ENCODE results near the gene CLCN1. TPM values are rescaled to one million over a fixed set of nuclear protein-coding genes. Genes with fewer than 3 reads are reported as not detected.

The CLCN1 gene
- total RNA-seq, 1 donor from 2014 or later: not detected

DNA sequence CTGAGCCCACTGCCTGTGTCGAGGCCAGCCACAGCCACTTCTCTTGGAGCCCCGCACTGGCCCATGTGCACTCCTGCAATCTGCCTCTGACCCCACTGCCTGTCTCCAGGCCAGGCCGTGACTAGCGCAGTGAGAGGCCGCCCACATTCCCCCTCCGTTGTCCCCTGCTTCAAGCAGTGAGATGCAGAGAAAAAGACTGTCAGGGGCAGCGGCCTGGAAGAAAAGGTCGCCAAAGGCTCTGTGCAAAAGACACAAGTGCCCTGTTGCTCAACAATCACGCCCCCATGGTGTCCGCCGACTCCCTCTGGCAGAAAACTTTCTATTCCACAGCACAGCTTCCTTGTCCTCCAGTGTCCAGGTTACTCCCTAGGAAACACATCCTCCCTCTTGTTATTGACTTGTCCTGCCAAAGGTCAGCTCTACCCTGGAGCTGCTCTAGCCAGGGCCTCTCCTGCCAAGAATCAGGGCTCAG, 36.7 kb downstream of the CLCN1 start:
- intact Hi-C loops (cut with DNase I): no loop called here
- H3K4me3 ChIP-seq: no peak overlapping the region
- no peaks in the 10 kb centered on the region for H3K27me3 ChIP-seq
- no peaks in the 10 kb centered on the region for H3K9me3 ChIP-seq
- no peak for DNase-seq (ENCODE audit: low spot score in 2 of 2)
- H3K27ac ChIP-seq: no peak overlapping the region
- H3K4me1 ChIP-seq: no peaks in the 10 kb centered on the region
- no peaks in the 10 kb centered on the region for H3K36me3 ChIP-seq
- TF ChIP-seq, protein P1, sequence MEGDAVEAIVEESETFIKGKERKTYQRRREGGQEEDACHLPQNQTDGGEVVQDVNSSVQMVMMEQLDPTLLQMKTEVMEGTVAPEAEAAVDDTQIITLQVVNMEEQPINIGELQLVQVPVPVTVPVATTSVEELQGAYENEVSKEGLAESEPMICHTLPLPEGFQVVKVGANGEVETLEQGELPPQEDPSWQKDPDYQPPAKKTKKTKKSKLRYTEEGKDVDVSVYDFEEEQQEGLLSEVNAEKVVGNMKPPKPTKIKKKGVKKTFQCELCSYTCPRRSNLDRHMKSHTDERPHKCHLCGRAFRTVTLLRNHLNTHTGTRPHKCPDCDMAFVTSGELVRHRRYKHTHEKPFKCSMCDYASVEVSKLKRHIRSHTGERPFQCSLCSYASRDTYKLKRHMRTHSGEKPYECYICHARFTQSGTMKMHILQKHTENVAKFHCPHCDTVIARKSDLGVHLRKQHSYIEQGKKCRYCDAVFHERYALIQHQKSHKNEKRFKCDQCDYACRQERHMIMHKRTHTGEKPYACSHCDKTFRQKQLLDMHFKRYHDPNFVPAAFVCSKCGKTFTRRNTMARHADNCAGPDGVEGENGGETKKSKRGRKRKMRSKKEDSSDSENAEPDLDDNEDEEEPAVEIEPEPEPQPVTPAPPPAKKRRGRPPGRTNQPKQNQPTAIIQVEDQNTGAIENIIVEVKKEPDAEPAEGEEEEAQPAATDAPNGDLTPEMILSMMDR (IDR thresholded peaks at IDR 0.05): no peak

DNA sequence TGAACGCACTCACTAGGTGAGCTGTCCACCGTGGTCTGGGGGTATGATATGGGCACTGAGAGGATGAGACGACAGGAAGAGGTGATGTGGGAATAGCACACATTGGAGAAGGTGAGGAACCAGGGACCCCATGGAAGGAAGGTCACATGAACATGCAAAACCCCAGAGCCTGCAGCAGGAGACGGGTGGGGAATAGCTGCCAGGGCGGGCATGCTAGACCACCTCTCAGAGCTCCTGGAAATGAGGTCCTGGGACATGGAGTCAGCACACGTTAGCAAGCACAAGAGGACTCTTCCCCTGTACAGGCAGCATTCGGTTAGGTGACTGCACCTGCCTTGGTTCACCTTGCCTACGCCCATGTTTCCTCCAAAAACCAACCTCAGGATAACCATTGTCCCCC, 38.5 kb downstream of the CLCN1 start:
- Histone ChIP-seq H3K36me3 (no peaks in the 10 kb centered on the region), H3K4me3 (no peak overlapping the region), H3K27me3 (no peaks in the 10 kb centered on the region), H3K27ac (no peak overlapping the region), H3K9me3 (no peaks in the 10 kb centered on the region), H3K4me1 (no peaks in the 10 kb centered on the region)
- DNase-seq (ENCODE audit: low spot score in 2 of 2): no peak
- intact Hi-C loops (cut with DNase I): no loop called here
- TF ChIP-seq, protein P1 (IDR thresholded peaks at IDR 0.05): no peak

DNA sequence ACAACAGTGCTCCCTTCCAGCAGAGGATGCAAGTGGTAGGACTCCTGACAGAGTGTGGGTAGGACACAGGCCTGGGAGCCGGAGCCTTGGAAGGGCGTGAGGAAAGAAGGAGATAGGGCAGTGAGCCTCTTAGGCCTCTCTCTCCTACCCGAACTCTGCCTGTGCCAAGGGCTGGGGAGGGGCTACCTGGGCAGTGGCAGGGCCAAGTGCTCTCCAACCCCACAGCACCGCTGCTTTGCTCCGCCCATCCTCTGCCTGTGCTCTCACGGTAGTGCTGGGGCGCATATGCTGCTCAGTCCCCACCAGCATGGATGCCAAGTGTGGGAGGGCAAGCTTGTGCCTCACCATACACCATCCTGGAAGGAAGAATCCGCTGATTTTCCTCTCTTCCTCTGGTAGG, 39.1 kb downstream of the CLCN1 start:
- TF ChIP-seq, protein P1 (IDR thresholded peaks at IDR 0.05): no peak
- Histone ChIP-seq H3K27ac (no peak overlapping the region), H3K4me1 (no peaks in the 10 kb centered on the region), H3K27me3 (no peaks in the 10 kb centered on the region), H3K4me3 (no peak overlapping the region), H3K36me3 (no peaks in the 10 kb centered on the region), H3K9me3 (no peaks in the 10 kb centered on the region)
- no peak for DNase-seq (ENCODE audit: low spot score in 2 of 2)
- intact Hi-C loops (cut with DNase I): no loop called here

DNA sequence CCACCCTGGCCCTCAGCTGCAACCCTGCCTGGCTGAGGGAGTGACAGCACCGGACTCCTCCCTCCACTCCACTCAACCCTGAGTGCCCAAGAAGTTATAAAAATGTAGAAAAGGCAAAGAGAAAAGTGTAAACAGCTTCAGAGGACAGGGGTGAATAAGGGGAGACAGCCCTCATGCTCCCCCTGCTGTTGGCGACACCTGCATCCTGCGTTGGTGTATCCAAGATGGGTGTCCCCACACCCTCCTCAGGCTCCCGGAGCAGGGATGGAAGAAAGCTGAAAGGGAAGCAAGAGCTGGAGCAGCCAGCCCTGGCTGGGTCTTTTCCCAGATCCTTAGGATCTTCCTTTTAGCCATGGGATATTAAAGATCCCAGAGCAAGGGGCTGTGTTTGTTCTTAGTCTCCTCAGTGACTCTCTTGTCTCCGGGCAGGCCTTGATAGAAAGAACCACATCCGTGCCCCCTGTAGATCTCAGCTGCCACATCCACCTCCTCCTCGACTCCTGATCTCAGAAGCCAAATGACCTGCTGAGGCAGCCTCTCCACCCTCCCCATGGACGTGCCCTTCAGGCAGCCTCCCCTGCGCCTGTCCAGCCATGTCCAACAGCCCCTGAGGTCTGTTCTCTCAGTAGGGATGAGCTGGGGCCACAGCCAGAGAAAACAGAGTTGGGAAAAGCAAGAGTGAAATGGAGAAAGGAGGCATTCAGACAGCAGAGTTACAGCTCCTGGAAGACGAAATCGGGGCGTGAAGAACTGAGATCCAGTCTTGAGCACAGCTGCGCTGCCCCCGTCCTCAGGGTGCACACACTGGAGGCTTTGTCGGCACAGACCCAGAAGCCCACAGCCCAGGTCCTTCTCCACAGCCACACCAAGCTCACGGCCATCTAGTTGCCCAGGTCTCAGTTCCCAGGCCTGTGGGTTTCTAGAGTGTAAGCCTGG, 39.8 kb downstream of the CLCN1 start:
- H3K9me3 ChIP-seq: no peaks in the 10 kb centered on the region
- DNase-seq (ENCODE audit: low spot score in 2 of 2): no peak
- H3K4me1 ChIP-seq: no peaks in the 10 kb centered on the region
- intact Hi-C loops (cut with DNase I): no loop called here
- TF ChIP-seq, protein P1 (IDR thresholded peaks at IDR 0.05): no peak
- no peak overlapping the region for H3K4me3 ChIP-seq
- H3K27me3 ChIP-seq: no peaks in the 10 kb centered on the region
- no peak overlapping the region for H3K27ac ChIP-seq
- no peaks in the 10 kb centered on the region for H3K36me3 ChIP-seq

DNA sequence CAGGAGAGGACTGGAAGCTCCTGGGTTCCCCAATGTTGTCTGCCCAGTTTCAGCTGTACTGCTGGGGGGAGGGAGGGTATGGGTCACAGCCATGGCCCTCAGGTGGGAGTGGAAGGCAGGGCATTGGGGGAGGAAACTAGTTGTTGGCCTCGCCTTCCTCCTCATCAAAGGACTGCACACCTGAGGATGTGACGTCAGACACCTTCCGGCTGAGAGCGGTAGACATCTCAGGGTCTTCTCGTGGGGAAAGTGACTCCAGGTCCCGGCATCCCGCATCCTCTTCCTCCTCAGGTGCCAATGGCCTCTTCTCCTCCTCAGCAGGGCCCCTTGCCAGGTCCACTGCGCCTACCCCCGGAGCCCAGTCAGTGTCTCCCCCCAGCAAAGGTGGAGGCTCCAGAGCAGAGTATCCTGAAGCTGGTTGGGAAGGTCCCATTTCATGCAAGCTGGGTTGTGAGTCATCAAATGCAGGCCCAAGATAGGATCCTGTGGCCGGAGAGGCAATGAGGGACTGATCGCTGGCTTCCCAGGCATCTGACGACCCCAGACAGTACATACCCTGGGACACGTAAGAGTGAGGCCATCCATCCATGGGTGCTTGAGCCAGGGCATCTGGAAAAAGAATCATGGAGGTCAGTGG, 40.6 kb downstream of the CLCN1 start:
- Histone ChIP-seq H3K27ac (no peak overlapping the region), H3K4me1 (no peaks in the 10 kb centered on the region), H3K27me3 (no peaks in the 10 kb centered on the region), H3K36me3 (no peaks in the 10 kb centered on the region), H3K4me3 (no peak overlapping the region), H3K9me3 (no peaks in the 10 kb centered on the region)
- intact Hi-C loops (cut with DNase I): no loop called here
- TF ChIP-seq, protein P1 (IDR thresholded peaks at IDR 0.05): no peak
- no peak for DNase-seq (ENCODE audit: low spot score in 2 of 2)
